PC-9 (cell line): ENCODE data around the gene TNS1.

Experiments
- CTCF ChIP-seq: fragments of 200-600 bp; sonication (generic); conservative IDR thresholded peaks from 2 replicates; pipeline ENCODE4 v1.6.1; 2017; ENCODE audit warnings: mixed run types, antibody characterized with exemption, mild to moderate bottlenecking, moderate library complexity
- EZH2 ChIP-seq: fragments of 200-600 bp; sonication (generic); IDR thresholded peaks from 2 replicates; pipeline ENCODE4 v1.8.0; 2017; ENCODE audit warnings: antibody characterized with exemption, low read depth

GRCh38 chr2:217953011-217953481 lies 49.7 kb downstream of the TNS1 start:
- TF ChIP-seq CTCF (no peak), EZH2 (no peak)
